Endothelial cell of umbilical vein (primary cell): ENCODE data around the gene RBMS1. TPM values are rescaled to one million over a fixed set of nuclear protein-coding genes. Genes with fewer than 3 reads are reported as not detected.

Source experiments
- BruUV-seq: library from RNA; stranded (reverse); fragments of 400-500 nt; replicated peaks from 2 replicates; lab custom pipeline; 2021; lab: Mats Ljungman, UMichigan
- CTCF ChIA-PET: fragments of 300-600, 350-600 bp; sonication (Branson Sonifier 250); formaldehyde crosslinking; loops from one replicate; lab custom pipeline; 2021; ENCODE audit warnings: antibody characterized with exemption, inconsistent platforms; lab: Charles Lee
- POLR2A ChIA-PET: fragments of 300-600, 350-600 bp; sonication (Branson Sonifier 250); formaldehyde crosslinking; loops from one replicate; lab custom pipeline; 2021; ENCODE audit warnings: antibody characterized with exemption, inconsistent platforms; lab: Charles Lee
- DNase-seq: peaks from one replicate; pipeline ENCODE4 v3.0.0-alpha.2; 2011; ENCODE audit warnings: low read depth, low spot score
- FAIRE-seq: peaks from 2 replicates; lab custom pipeline; 2011; peaks lifted over from hg19 to GRCh38; lab: Jason Lieb, UNC
- H2AFZ ChIP-seq: 2 replicates; pipeline ENCODE4 v1.6.0; 2012; ENCODE audit warnings: low read depth, low read length, control low read depth, inconsistent platforms
- H3K27ac ChIP-seq: 2 replicates; pipeline ENCODE4 v1.5.1; 2011; ENCODE audit warnings: low read depth, mild to moderate bottlenecking, control low read depth, low read length, moderate library complexity; ENCODE audit not compliant: insufficient read depth
- H3K27me3 ChIP-seq, 2 experiments: 2 replicates each; pipeline versions ENCODE4 v1.6.0 to v1.6.1; 2011; ENCODE audit warnings: low read length in 2 of 2, mixed read lengths in 1 of 2; ENCODE audit not compliant: control insufficient read depth in 2 of 2, insufficient read depth in 2 of 2
- H3K36me3 ChIP-seq, 2 experiments: 2 replicates in 1 of 2; 3 replicates in 1 of 2; pipeline ENCODE4 v1.5.1; 2011; ENCODE audit warnings: low read length in 2 of 2, mild to moderate bottlenecking in 1 of 2, moderate library complexity in 1 of 2; ENCODE audit not compliant: control insufficient read depth in 2 of 2, insufficient read depth in 2 of 2; ENCODE audit errors: extremely low read depth in 1 of 2
- H3K4me1 ChIP-seq: 3 replicates; pipeline ENCODE4 v1.5.1; 2011; ENCODE audit warnings: mild to moderate bottlenecking, low read length; ENCODE audit not compliant: control insufficient read depth, insufficient read depth; ENCODE audit errors: extremely low read depth
- H3K4me2 ChIP-seq: 2 replicates; pipeline ENCODE4 v1.6.1; 2011; ENCODE audit warnings: low read length, control low read depth, mixed read lengths; ENCODE audit not compliant: insufficient read depth
- H3K4me3 ChIP-seq, 3 experiments: fragments of 200-600 bp in 1 of 3; sonication (generic), shearing (Covaris generic) in 1 of 3; replicated peaks in 1 of 3; 2 replicates each; pipeline ENCODE4 v1.5.1; 2011 to 2016; ENCODE audit warnings: control low read depth in 3 of 3, low read length in 3 of 3, mild to moderate bottlenecking in 2 of 3, inconsistent platforms in 1 of 3, low read depth in 1 of 3, moderate library complexity in 1 of 3; ENCODE audit not compliant: insufficient read depth in 1 of 3
- H3K79me2 ChIP-seq: 2 replicates; pipeline ENCODE4 v1.6.0; 2012; ENCODE audit warnings: low read length, inconsistent platforms; ENCODE audit not compliant: control insufficient read depth, insufficient read depth
- H3K9ac ChIP-seq: replicated peaks from 2 replicates; pipeline ENCODE3; 2011; ENCODE audit warnings: low read length, control low read depth; ENCODE audit not compliant: insufficient read depth; ENCODE audit errors: extremely low read depth
- H3K9me1 ChIP-seq: replicated peaks from 3 replicates; pipeline ENCODE4 v1.6.0; 2011; ENCODE audit warnings: mild to moderate bottlenecking, low read length; ENCODE audit not compliant: control insufficient read depth, insufficient read depth; ENCODE audit errors: extremely low read depth
- H3K9me3 ChIP-seq: replicated peaks from 2 replicates; pipeline ENCODE4 v1.5.1; 2012; ENCODE audit warnings: low read length, inconsistent platforms; ENCODE audit not compliant: control insufficient read depth, insufficient read depth
- H4K20me1 ChIP-seq: replicated peaks from 2 replicates; pipeline ENCODE3; 2011; ENCODE audit warnings: mild to moderate bottlenecking, low read length; ENCODE audit not compliant: control insufficient read depth, insufficient read depth; ENCODE audit errors: extremely low read depth
- CTCF ChIP-seq, 2 donors: IDR thresholded peaks; 1 replicate in 1 of 2; 2 replicates in 1 of 2; pipeline ENCODE4 v1.5.1; 2011; ENCODE audit warnings: low read length in 2 of 2, mild to moderate bottlenecking in 2 of 2, moderate library complexity in 2 of 2, control low read depth in 1 of 2, inconsistent platforms in 1 of 2, low read depth in 1 of 2; ENCODE audit not compliant: insufficient read depth in 1 of 2; ENCODE audit errors: extremely low read depth in 1 of 2
- EZH2 ChIP-seq: IDR thresholded peaks from 2 replicates; pipeline ENCODE4 v1.6.1; 2012; ENCODE audit warnings: borderline replicate concordance, low read depth, mild to moderate bottlenecking, moderate library complexity, low read length, inconsistent platforms; ENCODE audit not compliant: severe bottlenecking
- GATA2 ChIP-seq: IDR thresholded peaks from 2 replicates; pipeline ENCODE4 v1.7.0; 2011; ENCODE audit warnings: low read depth, mild to moderate bottlenecking, moderate library complexity, mixed read lengths, low read length; ENCODE audit not compliant: insufficient read length, insufficient read depth
- JUN ChIP-seq: IDR thresholded peaks from 2 replicates; pipeline ENCODE4 v1.6.1; 2011; ENCODE audit warnings: borderline replicate concordance, low read depth; ENCODE audit not compliant: insufficient read length, insufficient read depth
- MYC ChIP-seq: IDR thresholded peaks from one replicate; pipeline ENCODE4 v1.6.1; 2011; ENCODE audit warnings: mild to moderate bottlenecking, low read depth, low read length
- POLR2A ChIP-seq: IDR thresholded peaks from 2 replicates; pipeline ENCODE4 v1.6.1; 2012; ENCODE audit warnings: low read depth, mild to moderate bottlenecking, control low read depth, low read length
- POLR2AphosphoS5 ChIP-seq: IDR thresholded peaks from 2 replicates; pipeline ENCODE4 v1.6.1; 2012; ENCODE audit warnings: low read depth, mild to moderate bottlenecking, control low read depth, low read length, moderate library complexity; ENCODE audit not compliant: insufficient read depth
- dilution Hi-C: fragments of 300-500 bp; cut with MboI; formaldehyde crosslinking; loops from one replicate; pipeline ENCODE4 v1.15.0; 2019; ENCODE audit warnings: low sequenced_read_pairs; ENCODE audit not compliant: extremely low pct_ligation_motif_present
- intact Hi-C: fragments of 100-400 bp; cut with micrococcal nuclease; formaldehyde crosslinking; loops from one replicate; pipeline ENCODE4 v1.10.0; 2022
- polyA plus RNA-seq, 4 experiments: library from polyadenylated mRNA; depleted of rRNA in 3 of 4; stranded (reverse) in 3 of 4; unstranded in 1 of 4; fragments of >200 nt; gene quantifications; 2 replicates each; pipeline versions ENCODE4 v1.2.1 to v1.2.3, GENCODE V29; 2011 to 2012; ENCODE audit warnings: missing spikeins in 1 of 4
- total RNA-seq: library from RNA; stranded (reverse); gene quantifications from 2 replicates; pipeline ENCODE4 v1.2.3, GENCODE V29; 2021

Gene RBMS1
- total and polyA plus RNA-seq, 2 donors (not counting 3 experiments of a cell fraction or from before 2014, with no cell fraction given): 60.0 to 93.3 TPM

GRCh38 chr2:160394153-160394552 is 99.5 kb downstream of the RBMS1 start:
- dilution Hi-C loops (no loop called here), intact Hi-C loops (no loop called here)
- CTCF ChIA-PET: interaction anchor here (1.4 kb wide), 1 partner anchor 17 kb away, joined by 3 read pairs; no protein-coding TSS in a partner anchor
- H3K27ac ChIP-seq: no peak overlapping the region
- no peaks in the 10 kb centered on the region for H3K36me3 ChIP-seq
- no peaks in the 10 kb centered on the region for H3K9me3 ChIP-seq
- H4K20me1 ChIP-seq: peaks cover 23% of the 10 kb centered on the region
- TF ChIP-seq GATA2 (no peak), MYC (no peak), EZH2 (no peak), CTCF (IDR thresholded peaks at IDR 0.05; ENCODE audit: extremely low read depth in 1 of 2, insufficient read depth in 1 of 2, low read depth in 1 of 2, low read length in 2 of 2) (no peak), POLR2AphosphoS5 (no peak), POLR2A (no peak), JUN (no peak)
- H3K4me2 ChIP-seq: no peak overlapping the region
- H3K79me2 ChIP-seq: peaks cover 98% of the 10 kb centered on the region
- no peak overlapping the region for H3K9ac ChIP-seq
- POLR2A ChIA-PET: no interaction called here
- no peak overlapping the region for H3K4me3 ChIP-seq
- BruUV-seq: no TSS peak
- H3K27me3 ChIP-seq: no peaks in the 10 kb centered on the region
- no peak overlapping the region for H2AFZ ChIP-seq
- H3K9me1 ChIP-seq: no peaks in the 10 kb centered on the region
- no peak for FAIRE-seq
- H3K4me1 ChIP-seq: peaks cover 46% of the 10 kb centered on the region
- DNase-seq: no peak
